IPS-11a (cell line): ENCODE measurements around the gene SORCS2.

Source experiments
- H3K4me3 ChIP-seq: one replicate; pipeline ENCODE4 v1.5.1; 2013; ENCODE audit warnings: low read depth, low read length, control low read depth

Gene SORCS2

DNA sequence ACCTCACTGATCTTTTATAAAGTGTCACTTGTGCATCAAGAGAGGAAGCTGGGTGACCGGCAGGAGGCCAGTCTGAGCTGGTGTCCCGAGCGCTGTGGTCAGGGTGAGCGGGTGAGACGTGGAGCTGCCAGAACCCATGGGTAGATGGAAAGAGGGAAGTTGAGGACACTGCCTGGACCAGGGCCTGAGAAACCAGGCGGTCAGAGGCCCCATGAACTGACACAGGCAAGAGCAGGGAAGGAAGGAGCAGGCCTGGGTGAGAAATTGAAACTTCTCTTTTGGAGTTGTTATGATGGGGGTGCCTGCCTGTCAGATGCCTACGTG is 554.7 kb downstream of the SORCS2 start:
- H3K4me3 ChIP-seq = no peak overlapping the region

DNA sequence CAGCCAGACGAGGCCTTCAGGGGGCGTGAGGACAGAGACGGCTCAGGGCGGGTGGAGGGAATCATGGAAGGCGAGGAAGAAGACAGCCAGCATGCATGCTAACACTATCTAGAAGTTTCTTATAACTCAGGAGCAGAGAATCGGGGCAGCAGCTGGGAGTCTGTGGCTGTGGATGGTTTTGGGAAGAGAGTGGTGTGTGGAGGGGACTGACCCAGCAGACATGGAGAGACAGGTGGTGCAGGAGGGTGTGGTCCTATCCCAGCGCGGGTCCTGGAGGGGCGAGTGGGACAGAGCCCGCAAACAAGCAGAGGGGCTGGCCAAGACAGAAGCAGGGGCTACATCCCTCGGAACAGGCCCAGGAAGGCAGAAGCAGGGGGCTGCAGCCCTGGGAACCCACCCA is 555.2 kb downstream of the SORCS2 start:
- no peak overlapping the region for H3K4me3 ChIP-seq

DNA sequence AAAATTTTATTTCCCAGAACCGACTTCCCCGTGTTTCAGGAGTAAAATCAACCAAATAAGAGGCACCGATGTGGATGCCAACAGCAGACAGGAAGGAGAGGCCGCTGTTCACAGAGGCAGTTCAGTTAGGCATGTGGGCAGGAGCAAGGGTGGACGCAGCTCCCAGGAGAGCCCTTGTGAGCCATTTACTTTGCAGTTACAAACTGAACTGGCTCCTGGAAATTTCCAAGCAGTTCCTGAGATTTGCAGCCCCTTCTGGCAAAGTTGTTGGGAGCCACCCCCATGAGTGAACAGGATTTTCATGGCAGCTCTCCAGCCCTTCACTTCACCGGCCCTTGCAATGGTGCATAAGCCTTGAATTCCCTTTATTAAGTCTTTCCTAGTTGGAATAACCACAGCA is 558.2 kb downstream of the SORCS2 start:
- H3K4me3 ChIP-seq = no peak overlapping the region

DNA sequence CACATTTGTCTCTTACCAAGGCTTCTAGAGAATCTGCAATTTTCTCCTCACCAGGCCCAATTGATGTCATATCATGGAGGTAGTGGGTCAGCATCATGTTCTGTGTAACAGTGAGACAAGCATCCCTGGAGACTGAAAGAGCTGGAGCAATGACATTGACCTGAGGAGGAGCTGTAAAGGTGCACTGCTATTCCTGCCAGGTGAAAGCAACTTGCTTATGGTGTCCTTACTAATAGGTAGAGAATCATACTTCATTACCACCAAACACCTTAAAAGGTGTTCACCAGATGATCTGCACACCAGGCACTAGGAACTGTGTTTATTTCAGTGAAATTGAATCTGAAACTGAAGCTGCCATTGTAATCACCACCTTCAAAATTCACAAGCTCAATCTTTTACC is 558.6 kb downstream of the SORCS2 start:
- H3K4me3 ChIP-seq = no peak overlapping the region

DNA sequence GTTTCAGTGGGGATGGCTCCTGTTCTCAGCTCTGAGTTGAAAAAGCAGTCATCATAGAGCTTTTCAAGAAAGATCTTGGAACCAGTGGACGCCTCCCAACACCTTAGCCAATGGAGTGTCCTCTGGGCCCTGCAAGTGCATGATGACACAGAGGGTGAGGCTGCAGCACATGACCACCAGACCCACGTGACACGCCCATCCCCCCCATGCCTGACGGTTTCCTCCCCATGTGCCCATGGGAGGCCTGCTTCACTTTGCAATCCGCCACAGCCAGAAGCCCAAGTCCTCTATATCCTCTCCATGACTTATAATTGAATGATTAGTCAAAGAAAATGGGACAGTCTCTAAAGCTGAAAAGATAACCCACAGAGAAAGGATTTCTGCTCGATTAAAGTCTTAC is 560.3 kb downstream of the SORCS2 start:
- no peak overlapping the region for H3K4me3 ChIP-seq

DNA sequence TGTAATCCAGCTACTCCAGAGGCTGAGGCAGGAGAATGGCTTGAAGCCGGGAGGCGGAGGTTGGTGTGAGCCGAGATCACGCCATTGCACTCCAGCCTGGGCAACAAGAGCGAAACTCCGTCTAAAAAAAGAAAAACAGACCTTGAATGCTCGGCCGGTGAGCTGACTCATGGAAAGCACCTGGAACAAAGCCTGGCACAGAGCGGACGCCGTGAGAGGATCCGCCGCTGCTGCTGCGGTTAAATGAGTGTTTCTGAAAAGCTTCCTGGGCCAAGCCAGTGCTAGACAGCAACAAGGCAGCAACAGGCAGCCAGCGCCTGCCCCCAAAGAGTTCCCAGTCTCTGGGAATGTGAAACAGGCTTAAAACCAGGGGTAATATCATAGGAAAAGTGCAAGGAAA is 560.9 kb downstream of the SORCS2 start:
- no peak overlapping the region for H3K4me3 ChIP-seq

DNA sequence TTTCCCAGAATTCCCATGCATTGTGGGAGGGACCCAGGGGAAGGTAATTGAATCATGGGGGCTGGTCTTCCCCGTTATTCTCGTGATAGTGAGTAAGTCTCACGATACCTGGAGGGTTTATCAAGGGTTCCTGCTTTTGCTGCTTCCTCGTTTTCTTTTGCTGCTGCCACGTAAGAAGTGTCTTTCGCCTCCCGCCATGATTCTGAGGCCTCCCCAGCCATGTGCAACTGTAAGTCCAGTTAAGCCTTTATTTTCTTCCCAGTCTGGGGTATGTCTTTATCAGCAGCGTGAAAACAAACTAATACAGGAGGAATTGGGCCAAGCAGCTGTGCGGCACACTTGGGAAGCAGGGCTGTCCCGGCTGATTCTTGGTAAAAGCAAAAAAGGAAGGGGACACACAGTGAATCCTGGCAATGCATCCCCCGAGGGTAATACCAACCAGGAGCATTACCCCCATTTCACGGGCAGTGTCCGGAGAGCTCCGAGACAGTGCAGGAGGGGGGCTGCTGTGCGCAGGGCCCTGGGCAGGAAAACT is 561.7 kb downstream of the SORCS2 start:
- H3K4me3 ChIP-seq = no peak overlapping the region

DNA sequence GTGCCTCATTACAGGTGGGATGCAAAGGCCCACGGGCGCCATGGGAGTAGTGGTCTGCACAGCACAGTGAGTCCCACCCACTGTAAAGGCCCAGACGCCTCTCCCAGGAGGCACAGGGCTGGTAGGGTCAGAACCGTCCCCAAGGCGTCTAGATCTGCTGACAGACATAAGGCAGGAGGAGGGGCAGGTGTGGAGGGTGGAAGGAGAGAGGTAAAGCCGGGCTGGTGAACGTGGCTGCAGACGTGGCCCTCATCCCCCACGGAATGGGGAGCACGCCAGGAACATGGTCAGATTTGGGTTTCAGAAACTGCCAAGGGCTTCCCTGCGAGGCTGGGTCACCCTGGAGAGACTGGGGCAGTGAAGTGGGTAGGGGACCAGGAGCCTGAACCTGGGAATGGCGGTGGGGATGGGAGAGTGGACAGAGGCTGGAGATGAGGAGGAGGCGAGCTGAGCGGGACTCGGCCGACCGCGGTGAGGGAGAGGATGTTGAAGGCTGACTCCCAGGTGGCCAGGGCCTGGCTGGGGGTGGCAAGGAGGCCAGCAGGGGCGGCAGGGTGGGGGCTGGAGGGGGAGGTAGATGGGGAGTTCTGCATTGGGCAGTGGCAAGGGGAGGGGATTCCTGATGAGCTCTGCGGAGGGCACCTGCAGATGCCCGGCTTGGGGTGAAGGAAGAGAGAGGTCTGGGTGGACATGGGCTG is 562.4 kb downstream of the SORCS2 start:
- no peak overlapping the region for H3K4me3 ChIP-seq

DNA sequence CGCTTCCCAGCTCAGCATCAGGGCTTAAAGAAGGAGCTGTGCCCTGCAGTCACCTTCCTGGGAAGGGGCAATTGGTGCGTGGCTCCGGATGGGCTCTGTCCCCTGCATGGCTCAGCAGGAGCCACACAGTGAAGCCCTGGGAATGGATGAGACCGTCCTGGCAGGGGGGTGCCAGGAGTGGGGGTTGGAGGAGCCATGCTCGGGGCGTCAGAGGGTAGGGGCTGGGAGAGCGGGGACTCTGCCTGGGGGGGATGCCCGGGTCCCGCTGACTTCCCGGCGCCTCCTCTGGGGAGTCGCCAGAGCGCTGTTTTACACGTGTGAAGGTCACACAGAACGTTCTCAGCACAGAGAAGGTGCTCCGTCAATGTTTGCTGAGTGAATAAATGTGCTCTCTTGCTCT is 563.2 kb downstream of the SORCS2 start:
- no peak overlapping the region for H3K4me3 ChIP-seq

DNA sequence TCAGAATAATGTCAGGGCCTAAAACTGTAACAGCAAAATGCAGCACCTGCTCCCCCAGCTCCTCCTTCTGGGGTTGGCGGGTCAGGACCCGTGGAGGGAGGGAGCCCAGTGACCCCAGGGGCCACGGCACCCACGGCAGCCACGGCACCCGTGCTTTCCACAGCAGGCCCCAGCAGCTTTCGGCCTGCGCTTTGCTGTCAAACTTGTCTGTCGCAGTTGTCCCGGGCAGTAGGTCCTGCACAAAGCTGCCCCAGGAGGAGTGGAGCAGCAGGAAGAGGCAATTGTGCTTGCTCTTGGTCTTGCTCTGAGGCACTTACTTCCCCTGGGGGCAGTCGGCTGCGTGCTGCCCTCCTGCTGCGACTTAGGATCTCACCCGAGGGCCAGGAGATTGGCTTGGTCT is 563.7 kb downstream of the SORCS2 start:
- no peak overlapping the region for H3K4me3 ChIP-seq

DNA sequence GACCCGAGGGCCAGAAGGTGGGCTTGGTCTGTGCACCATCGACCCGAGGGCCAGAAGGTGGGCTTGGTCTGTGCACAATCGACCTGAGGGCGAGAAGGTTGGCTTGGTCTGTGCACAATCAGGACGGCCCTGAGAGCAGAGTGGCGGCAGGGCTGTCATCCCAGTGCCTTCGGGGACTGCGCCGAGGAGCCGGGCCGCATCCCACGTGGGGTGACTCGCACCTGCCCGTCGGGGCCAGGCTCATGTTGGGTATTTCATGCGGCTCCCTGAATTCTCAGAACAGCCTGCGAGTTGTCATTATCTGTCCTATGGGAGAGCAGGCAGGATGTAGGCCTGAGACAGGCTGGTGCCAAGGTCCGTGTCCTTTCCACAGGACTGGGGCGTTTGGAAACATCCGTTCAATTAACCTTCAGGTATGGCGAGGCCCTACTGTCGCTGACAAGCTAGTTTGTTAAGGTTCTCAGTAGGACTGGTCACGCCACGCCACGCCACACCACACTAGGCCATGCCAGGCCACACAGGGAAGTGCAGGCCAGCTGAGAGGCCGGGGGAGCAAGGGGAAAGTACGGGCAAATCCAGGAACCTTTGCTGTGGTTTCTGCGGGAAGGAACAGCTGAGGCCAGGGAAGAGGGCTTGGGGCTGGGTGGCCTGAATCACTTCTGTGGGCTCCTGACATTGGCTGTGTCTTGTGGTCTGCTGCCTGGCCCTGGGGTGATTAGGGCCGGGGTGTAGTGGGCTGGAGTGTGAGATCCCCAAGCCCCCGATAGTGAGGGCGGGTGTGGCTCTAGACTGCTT is 564.4 kb downstream of the SORCS2 start:
- H3K4me3 ChIP-seq = no peak overlapping the region

DNA sequence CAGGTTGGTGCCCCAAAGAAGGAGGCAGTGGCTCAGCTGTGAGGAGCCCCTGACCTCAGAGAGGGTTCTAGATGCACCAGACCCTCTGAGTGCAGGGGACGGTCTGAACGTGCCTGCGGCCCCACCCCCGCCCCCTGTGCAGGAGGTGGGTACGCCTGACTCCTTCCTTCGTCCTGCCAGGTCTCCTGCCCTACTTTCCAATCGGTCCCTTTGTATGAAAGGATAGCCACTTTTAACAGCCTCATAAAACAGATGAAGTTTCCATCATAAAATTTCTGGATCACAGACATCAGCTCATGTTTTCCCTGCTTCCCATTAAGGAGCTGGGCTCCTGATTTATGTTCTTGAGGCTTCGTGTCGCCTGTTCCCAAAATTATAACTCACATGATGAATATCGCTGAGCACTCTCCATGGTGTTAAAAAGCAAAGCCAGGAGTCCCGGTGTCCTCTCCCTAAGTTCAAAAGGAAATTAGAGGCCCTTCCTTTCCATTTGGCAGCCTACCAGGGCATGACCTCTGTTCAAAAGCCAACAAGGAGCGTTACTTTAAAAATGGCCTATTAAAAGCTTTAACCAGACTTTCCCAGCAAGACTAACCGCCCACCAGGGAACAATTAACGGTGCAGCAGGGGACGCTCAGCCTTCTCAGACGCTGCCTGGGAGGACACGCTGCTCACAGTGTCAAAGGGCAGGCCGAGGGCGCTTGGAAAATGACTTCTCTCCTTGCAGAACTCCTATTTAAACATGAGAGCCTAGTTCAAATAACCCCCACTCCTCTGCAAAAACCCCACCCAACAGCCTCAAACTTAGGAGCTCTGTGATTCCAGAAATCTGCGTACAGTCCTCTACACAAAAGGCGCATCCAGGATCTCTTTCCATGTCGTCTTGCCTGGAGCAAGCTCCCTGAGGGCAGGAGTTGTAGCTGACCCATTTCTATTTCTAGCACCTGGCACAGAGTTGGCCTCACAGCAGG is 565.4 kb downstream of the SORCS2 start:
- no peak overlapping the region for H3K4me3 ChIP-seq

DNA sequence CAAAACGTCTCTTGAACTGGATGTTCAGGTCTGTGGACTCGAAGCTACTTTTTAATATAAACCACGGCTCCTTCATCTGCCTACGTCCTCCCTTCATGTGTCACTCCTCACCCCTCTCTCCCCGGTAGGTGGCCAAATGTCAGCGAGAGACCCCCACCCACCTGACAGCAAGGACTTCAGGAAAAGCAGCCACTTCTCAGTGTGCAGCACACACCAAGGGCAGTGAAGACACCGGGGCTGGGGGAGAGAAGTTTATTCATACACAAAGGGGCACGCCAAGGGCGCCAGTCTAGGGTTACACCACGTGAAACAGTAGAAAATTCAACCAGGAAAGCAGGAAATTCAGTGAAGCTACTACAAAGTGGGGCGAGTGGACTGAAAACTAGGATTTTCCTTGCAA is 566.1 kb downstream of the SORCS2 start:
- H3K4me3 ChIP-seq = no peak overlapping the region

DNA sequence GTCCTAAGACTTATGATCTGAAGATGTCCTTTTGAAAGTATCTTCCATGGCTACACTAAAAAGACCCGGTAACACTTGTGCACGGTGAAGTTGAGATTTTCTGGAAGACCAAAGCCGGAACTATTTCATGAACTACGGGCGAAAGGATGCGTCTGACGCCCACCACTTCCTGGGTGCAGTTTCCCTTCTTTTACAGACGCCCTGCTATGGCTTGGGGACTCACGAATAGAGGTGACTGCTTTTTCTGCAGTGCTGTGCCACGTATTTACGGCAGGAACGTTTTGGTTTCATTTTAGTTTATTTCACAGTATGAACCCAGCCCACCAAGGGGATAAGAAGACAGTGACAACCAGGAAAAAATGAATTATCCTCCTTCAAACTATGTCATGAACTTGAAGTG is 566.9 kb downstream of the SORCS2 start:
- no peak overlapping the region for H3K4me3 ChIP-seq

DNA sequence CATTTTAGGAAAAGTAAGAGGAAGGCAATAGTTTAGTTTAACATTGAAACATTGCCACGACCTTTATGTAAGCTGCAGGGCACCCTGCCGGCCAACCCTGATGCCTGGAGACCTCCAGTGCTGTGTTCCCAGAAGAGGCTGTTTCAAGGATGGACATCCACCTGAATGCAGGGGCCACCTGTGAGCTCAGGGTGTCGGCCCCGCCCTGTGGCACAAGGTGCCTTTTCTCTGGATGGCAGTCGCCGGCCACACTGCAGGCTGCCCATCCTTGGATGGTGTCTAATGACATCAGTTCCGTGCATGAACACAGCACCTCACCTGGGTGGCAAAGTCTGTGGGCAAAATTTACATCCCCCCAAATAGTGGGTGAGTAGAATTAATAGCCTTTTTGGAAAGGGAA is 567.3 kb downstream of the SORCS2 start:
- H3K4me3 ChIP-seq = no peak overlapping the region

DNA sequence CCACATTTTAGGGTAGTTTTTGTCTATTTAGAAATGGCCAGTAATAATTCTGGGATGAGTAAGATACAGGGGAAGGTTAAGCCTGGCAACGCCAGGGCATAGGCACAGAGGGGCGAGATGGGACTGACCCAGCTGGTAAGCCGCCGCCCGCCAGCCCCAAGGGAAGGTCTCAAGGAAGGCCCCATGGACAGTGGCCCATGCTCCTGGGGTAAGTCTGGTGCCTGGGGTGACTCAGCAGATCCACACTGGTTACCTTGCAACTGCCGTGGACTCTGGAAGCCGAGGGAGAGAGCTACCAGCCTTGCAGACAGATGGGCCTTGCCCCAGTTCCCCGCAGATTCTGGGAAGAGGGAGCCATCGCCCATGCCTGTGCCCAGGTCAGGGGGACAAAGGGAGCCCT is 567.9 kb downstream of the SORCS2 start:
- H3K4me3 ChIP-seq = no peak overlapping the region

DNA sequence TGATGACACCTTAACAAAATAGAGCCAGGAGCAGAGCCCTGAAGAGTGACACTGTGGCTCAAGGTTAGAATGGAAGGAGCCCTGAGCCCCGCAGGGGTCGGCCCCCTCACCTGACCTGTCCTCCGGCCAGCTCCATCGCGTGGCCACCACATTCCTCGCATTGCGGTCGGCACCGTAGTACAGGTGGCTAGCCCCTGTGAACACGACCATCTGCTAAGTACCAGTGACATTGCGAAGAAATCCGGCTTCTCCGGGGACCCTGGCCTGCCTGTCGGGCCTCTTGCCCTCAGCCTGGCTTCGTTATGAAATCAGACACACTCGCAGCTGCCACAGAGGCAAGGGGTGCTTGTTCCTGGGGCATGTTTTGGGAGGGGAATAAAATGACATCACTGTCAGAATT is 568.4 kb downstream of the SORCS2 start:
- no peak overlapping the region for H3K4me3 ChIP-seq

DNA sequence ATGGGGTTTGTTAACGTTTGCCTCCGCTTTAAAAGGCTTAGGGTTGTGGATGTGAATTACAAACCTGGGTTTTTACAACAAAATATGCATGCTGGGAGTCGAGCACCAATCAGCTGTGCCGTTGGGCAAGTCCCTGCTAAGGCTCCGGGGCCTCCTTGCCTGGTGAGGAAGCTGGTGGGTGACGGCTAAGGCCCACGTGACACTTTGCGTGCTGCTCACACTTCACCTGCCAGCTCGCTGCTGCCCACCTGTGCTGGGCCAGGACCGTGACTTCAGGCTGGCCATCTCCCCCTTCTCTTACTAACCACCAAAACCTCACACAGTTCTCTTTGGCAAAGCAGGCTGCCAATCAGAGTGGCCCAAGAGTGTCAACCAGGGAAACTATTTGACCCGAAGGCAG is 569.0 kb downstream of the SORCS2 start:
- no peak overlapping the region for H3K4me3 ChIP-seq

DNA sequence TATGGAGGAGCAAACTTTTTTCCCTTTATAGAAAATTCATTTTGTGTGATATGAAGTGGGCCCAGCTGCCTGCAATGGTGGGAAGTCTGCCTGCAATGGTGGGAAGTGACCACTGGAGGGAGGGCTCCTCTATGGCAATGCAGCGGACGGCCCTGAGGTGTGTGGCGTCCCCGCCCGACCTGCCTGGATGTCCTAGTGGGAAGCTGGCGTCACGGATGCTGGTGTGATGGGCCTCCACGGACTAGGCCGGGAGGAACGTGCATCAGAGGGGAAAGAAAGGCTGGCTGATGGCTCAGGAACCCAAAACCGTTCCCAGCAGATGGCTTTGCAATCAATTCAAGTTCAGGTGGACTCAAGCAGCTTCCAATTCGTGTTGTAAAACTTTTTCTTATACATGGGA is 569.4 kb downstream of the SORCS2 start:
- no peak overlapping the region for H3K4me3 ChIP-seq

DNA sequence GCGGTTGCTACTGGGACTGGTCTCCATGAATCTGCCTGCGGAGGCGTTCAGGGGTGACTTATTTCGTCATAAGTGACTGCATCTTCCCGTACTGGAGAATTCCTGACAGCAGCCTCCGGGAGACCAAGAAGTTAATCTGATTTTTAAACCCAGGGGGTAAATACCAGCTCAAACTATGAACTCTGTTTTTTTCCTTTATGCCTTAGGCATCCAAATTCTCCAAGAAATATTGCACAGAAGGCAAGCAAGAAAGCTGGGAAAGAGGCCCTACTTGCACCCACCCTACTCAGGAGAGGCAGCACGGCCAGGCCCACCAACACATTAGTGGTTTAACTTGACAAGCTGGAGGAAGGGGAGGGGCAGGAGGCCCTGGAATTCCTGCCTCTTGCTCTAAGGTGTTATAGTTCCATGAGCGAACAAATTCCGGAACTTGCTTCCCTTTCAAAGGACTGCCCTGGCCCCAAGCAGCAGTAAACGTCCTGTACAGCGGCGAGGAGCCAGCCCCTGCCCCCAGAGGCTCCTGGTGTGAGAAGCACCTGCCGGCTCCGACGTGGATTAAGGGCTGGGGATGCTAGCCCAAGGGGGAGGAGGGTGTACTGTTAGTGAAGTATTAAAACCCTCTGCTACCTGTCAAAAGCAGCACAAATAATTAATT is 570.2 kb downstream of the SORCS2 start:
- H3K4me3 ChIP-seq = no peak overlapping the region

DNA sequence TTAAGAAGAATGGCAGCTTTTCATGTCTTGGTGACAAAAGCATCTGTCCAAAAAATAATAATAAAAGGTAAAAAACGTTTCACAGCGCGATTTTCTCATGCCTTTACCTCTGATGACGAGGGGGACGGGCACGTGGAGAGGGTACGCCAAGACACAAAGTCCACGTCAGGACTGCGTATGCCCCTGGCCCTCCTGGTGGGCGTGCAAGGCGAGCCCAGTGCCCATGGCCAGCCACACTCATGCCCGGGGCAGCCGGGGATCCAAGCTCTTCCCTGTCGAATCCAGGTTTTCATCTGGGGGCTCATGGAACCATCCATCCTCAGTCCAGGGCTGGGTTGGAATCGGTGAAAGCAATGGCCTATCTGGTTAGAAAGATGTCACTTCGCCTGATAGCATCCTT is 570.8 kb downstream of the SORCS2 start:
- no peak overlapping the region for H3K4me3 ChIP-seq
